Testis (tissue), 2 donors: ENCODE results near the gene HMGN4.

ENCODE experiments used
- POLR2A ChIP-seq: fragments of 450-650 bp; IDR thresholded peaks from one replicate; pipeline ENCODE4 v1.6.1; 2017; ENCODE audit warnings: antibody characterized with exemption, mild to moderate bottlenecking, moderate library complexity
- TF ChIP-seq, protein P1 (sequence below), 3 experiments: fragments of 450-650 bp in 2 of 3; fragments of 200-600 bp in 1 of 3; sonication (generic) in 1 of 3; IDR thresholded peaks; one replicate each; pipeline ENCODE4 v1.5.1; 2016 to 2019; ENCODE audit warnings: antibody characterized with exemption in 3 of 3, mild to moderate bottlenecking in 2 of 3, moderate library complexity in 1 of 3

DNA sequence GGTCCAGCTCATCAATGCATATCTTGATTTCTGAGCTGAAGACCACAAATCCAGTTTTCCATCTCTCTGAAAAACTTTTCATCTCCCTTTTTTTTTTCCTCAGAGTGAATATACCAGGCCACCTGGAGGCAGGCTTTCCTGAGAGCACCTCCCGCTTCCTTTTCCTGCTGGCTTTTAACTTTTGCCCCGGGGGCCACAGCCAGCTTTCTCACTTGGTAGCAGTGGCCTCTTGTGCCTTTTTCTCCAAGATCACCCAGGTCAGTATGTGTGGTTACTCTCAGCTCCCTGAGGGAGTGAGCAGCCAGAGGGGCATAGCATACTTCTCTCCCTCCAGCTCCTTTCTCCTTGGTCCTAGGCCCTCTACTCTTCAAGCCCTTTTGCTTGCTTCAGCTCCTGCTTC is 38.1 kb upstream of the HMGN4 start, which contains the start of gene BTN1A1:
- TF ChIP-seq, protein P1, sequence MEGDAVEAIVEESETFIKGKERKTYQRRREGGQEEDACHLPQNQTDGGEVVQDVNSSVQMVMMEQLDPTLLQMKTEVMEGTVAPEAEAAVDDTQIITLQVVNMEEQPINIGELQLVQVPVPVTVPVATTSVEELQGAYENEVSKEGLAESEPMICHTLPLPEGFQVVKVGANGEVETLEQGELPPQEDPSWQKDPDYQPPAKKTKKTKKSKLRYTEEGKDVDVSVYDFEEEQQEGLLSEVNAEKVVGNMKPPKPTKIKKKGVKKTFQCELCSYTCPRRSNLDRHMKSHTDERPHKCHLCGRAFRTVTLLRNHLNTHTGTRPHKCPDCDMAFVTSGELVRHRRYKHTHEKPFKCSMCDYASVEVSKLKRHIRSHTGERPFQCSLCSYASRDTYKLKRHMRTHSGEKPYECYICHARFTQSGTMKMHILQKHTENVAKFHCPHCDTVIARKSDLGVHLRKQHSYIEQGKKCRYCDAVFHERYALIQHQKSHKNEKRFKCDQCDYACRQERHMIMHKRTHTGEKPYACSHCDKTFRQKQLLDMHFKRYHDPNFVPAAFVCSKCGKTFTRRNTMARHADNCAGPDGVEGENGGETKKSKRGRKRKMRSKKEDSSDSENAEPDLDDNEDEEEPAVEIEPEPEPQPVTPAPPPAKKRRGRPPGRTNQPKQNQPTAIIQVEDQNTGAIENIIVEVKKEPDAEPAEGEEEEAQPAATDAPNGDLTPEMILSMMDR (IDR thresholded peaks at IDR 0.05), result no peak
- no peak for TF ChIP-seq POLR2A
